Measurements from ENCODE around the gene C9orf85.

DNA sequence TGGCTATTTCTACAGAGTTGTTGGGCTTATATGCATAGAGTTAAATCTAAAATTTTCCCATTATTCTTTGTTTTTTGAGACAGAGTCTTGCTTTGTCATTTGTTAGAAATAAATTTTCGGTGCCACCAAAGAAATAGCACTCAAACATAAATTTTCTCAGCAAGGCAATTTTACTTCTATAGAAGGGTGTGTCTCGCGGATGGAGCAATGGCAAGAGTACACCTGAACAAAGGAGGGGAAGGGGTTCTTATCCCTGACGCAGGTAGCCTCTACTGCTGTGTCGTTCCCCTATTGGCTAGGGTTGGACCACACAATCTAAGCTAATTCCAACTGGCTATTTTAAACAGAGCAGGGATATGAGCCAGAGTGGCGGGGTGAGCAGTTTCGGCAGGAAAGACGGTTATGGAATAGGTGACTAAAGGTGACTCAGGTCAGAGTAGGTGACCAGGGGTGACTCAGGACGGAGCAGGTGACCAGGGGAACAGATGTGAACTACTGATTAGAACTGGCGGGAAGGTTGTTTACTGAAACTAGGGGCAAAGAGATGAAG lies 57.2 kb downstream of the C9orf85 start:
- TF ChIP-seq, protein P1, sequence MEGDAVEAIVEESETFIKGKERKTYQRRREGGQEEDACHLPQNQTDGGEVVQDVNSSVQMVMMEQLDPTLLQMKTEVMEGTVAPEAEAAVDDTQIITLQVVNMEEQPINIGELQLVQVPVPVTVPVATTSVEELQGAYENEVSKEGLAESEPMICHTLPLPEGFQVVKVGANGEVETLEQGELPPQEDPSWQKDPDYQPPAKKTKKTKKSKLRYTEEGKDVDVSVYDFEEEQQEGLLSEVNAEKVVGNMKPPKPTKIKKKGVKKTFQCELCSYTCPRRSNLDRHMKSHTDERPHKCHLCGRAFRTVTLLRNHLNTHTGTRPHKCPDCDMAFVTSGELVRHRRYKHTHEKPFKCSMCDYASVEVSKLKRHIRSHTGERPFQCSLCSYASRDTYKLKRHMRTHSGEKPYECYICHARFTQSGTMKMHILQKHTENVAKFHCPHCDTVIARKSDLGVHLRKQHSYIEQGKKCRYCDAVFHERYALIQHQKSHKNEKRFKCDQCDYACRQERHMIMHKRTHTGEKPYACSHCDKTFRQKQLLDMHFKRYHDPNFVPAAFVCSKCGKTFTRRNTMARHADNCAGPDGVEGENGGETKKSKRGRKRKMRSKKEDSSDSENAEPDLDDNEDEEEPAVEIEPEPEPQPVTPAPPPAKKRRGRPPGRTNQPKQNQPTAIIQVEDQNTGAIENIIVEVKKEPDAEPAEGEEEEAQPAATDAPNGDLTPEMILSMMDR (IDR thresholded peaks at IDR 0.05): no peak
- no peak for TF ChIP-seq POLR2AphosphoS5 (IDR thresholded peaks at IDR 0.05)
- no peak for TF ChIP-seq EP300 (IDR thresholded peaks at IDR 0.05)
- TF ChIP-seq POLR2A (IDR thresholded peaks at IDR 0.05): no peak
